PC-9 (cell line): ENCODE data around the gene DYRK4. TPM values are rescaled to one million over a fixed set of nuclear protein-coding genes. Genes with fewer than 3 reads are reported as not detected.

ENCODE experiments used
- BruUV-seq: library from RNA; stranded (reverse); fragments of 400-500 nt; replicated peaks from 2 replicates; lab custom pipeline; 2021; lab: Mats Ljungman, UMichigan
- CTCF ChIA-PET: fragments of 300-600 bp; sonication (Branson Sonifier 250); formaldehyde crosslinking; loops from one replicate; lab custom pipeline; 2022; ENCODE audit warnings: antibody characterized with exemption; lab: Charles Lee
- POLR2A ChIA-PET: fragments of 300-600 bp; sonication (Branson Sonifier 250); formaldehyde crosslinking; loops from one replicate; lab custom pipeline; 2022; ENCODE audit warnings: antibody characterized with exemption; ENCODE audit not compliant: unreplicated experiment; lab: Charles Lee
- DNase-seq, 2 experiments: peaks; one replicate each; pipeline versions ENCODE4 v3.0.0 to v3.0.0-alpha.2; 2015 to 2022; ENCODE audit warnings: mixed read lengths in 1 of 2
- H2AFZ ChIP-seq: fragments of 200-600 bp; sonication (generic); 2 replicates; pipeline ENCODE4 v1.8.1; 2017; ENCODE audit warnings: antibody characterized with exemption
- H3F3A ChIP-seq: fragments of 200-600 bp; sonication (generic); 2 replicates; pipeline ENCODE4 v1.8.1; 2017; ENCODE audit warnings: antibody characterized with exemption, mild to moderate bottlenecking, low read depth; ENCODE audit not compliant: insufficient read depth
- H3K27ac ChIP-seq: fragments of 200-600 bp; sonication (generic); 2 replicates; pipeline ENCODE4 v1.6.1; 2016; ENCODE audit warnings: mixed run types
- H3K27me3 ChIP-seq: fragments of 200-600 bp; sonication (generic); 2 replicates; pipeline ENCODE4 v1.6.1; 2016; ENCODE audit warnings: low read depth, mixed run types; ENCODE audit not compliant: insufficient read depth
- H3K36me3 ChIP-seq: fragments of 200-600 bp; sonication (generic); 2 replicates; pipeline ENCODE4 v1.6.1; 2016; ENCODE audit warnings: low read depth, mixed run types
- H3K4me1 ChIP-seq: fragments of 200-600 bp; sonication (generic); replicated peaks from 2 replicates; pipeline ENCODE4 v1.6.1; 2016; ENCODE audit warnings: mixed run types; ENCODE audit not compliant: insufficient read depth
- H3K4me2 ChIP-seq: fragments of 200-600 bp; sonication (generic); 2 replicates; pipeline ENCODE4 v1.6.1; 2017; ENCODE audit warnings: mixed run types
- H3K4me3 ChIP-seq: fragments of 200-600 bp; sonication (generic); 2 replicates; pipeline ENCODE4 v1.6.1; 2016; ENCODE audit warnings: mixed run types
- H3K79me2 ChIP-seq: fragments of 200-600 bp; sonication (generic); 2 replicates; pipeline ENCODE4 v1.6.1; 2017; ENCODE audit warnings: low read depth, mixed run types
- H3K9me2 ChIP-seq: fragments of 200-600 bp; sonication (generic); 2 replicates; pipeline ENCODE4 v1.8.1; 2017; ENCODE audit warnings: mild to moderate bottlenecking; ENCODE audit not compliant: insufficient read depth
- H3K9me3 ChIP-seq: fragments of 200-600 bp; sonication (generic); 2 replicates; pipeline ENCODE4 v1.8.1; 2016; ENCODE audit warnings: low read depth; ENCODE audit not compliant: insufficient read depth
- H4K20me1 ChIP-seq: fragments of 200-600 bp; sonication (generic); 2 replicates; pipeline ENCODE4 v1.8.1; 2017; ENCODE audit not compliant: insufficient read depth
- CTCF ChIP-seq: fragments of 200-600 bp; sonication (generic); conservative IDR thresholded peaks from 2 replicates; pipeline ENCODE4 v1.6.1; 2017; ENCODE audit warnings: mixed run types, antibody characterized with exemption, mild to moderate bottlenecking, moderate library complexity
- EZH2 ChIP-seq: fragments of 200-600 bp; sonication (generic); IDR thresholded peaks from 2 replicates; pipeline ENCODE4 v1.8.0; 2017; ENCODE audit warnings: antibody characterized with exemption, low read depth
- intact Hi-C: fragments of 100-400 bp; cut with micrococcal nuclease; formaldehyde crosslinking; loops from one replicate; pipeline ENCODE4 v1.10.0; 2022; ENCODE audit not compliant: unreplicated experiment
- total RNA-seq: library from RNA; stranded (reverse); gene quantifications from 2 replicates; pipeline ENCODE4 v1.2.3, GENCODE V29; 2021

The DYRK4 gene
- total RNA-seq, 1 experiment from 2014 or later, result 41.8 TPM

GRCh38 chr12:4545195-4545594 lies 16.8 kb upstream of the DYRK4 start:
- no peaks in the 10 kb centered on the region for H3K9me2 ChIP-seq
- H3K9me3 ChIP-seq, result no peaks in the 10 kb centered on the region
- intact Hi-C loops, result no loop called here
- no peak overlapping the region for H3K27ac ChIP-seq
- peaks cover under 1% of the 10 kb centered on the region for H3K4me1 ChIP-seq
- no peak overlapping the region for H3K4me3 ChIP-seq
- H3K79me2 ChIP-seq, result peaks cover 12% of the 10 kb centered on the region
- H3K27me3 ChIP-seq, result no peaks in the 10 kb centered on the region
- H2AFZ ChIP-seq, result no peak overlapping the region
- no peaks in the 10 kb centered on the region for H3F3A ChIP-seq
- peaks cover 12% of the 10 kb centered on the region for H3K36me3 ChIP-seq
- no peaks in the 10 kb centered on the region for H4K20me1 ChIP-seq
- CTCF ChIA-PET, result no interaction called here
- POLR2A ChIA-PET, result no interaction called here
- no peak for TF ChIP-seq CTCF
- no peak for TF ChIP-seq EZH2
- no peak for DNase-seq
- no peak overlapping the region for H3K4me2 ChIP-seq
- no TSS peak for BruUV-seq

GRCh38 chr12:4552191-4552590 lies 9.8 kb upstream of the DYRK4 start:
- H3K4me1 ChIP-seq, result no peaks in the 10 kb centered on the region
- no peak overlapping the region for H3K4me2 ChIP-seq
- peaks cover 14% of the 10 kb centered on the region for H3K36me3 ChIP-seq
- H4K20me1 ChIP-seq, result 0 out of 2 replicates have a peak, but pooled peaks cover 3% of the 10 kb centered on the region
- no TSS peak for BruUV-seq
- no peaks in the 10 kb centered on the region for H3K27me3 ChIP-seq
- no peaks in the 10 kb centered on the region for H3F3A ChIP-seq
- intact Hi-C loops, result no loop called here
- no peaks in the 10 kb centered on the region for H3K79me2 ChIP-seq
- no peak overlapping the region for H3K27ac ChIP-seq
- H3K4me3 ChIP-seq, result no peak overlapping the region
- no peaks in the 10 kb centered on the region for H3K9me3 ChIP-seq
- no peak for DNase-seq
- ChIA-PET POLR2A (no interaction called here), CTCF (no interaction called here)
- H2AFZ ChIP-seq, result no peak overlapping the region
- no peaks in the 10 kb centered on the region for H3K9me2 ChIP-seq
- no peak for TF ChIP-seq CTCF
- no peak for TF ChIP-seq EZH2

GRCh38 chr12:4553943-4554342 lies 8.1 kb upstream of the DYRK4 start:
- DNase-seq, result no peak

More at GRCh38 chr12:4553943-4554342, 8.1 kb upstream of the DYRK4 start:
- Histone ChIP-seq H3K27me3 (no peaks in the 10 kb centered on the region), H3K4me1 (no peaks in the 10 kb centered on the region), H3K4me2 (no peak overlapping the region), H3K4me3 (no peak overlapping the region), H3F3A (no peaks in the 10 kb centered on the region), H2AFZ (no peak overlapping the region), H3K9me3 (no peaks in the 10 kb centered on the region), H3K36me3 (peaks cover 14% of the 10 kb centered on the region), H3K27ac (no peak overlapping the region), H3K9me2 (no peaks in the 10 kb centered on the region), H4K20me1 (0 out of 2 replicates have a peak, but pooled peaks cover 3% of the 10 kb centered on the region), H3K79me2 (no peaks in the 10 kb centered on the region)
- ChIA-PET POLR2A (interaction anchor here (0.6 kb wide), 1 partner anchor 1614 kb away, joined by 5 read pairs; no protein-coding TSS in a partner anchor), CTCF (no interaction called here)
- no TSS peak for BruUV-seq
- intact Hi-C loops, result no loop called here
- TF ChIP-seq EZH2, result no peak
- no peak for TF ChIP-seq CTCF
